Omental fat pad (tissue), 4 donors: ENCODE measurements around the gene METRNL. TPM values are rescaled to one million over a fixed set of nuclear protein-coding genes. Genes with fewer than 3 reads are reported as not detected.
"Not testable (repeated sequence)": the region's sequence is repeated elsewhere in the genome, so short reads cannot be mapped to it uniquely, and the experiment has no call there.

Experiments used
- ATAC-seq: fragments of 150-250 bp; one replicate; pipeline ENCODE4 v1.9.1; 2016; ENCODE audit warnings: mild to moderate bottlenecking, moderate library complexity; ENCODE audit not compliant: low FRiP score
- DNase-seq: peaks from one replicate; pipeline ENCODE4 v3.0.0-alpha.2; 2019; ENCODE audit warnings: low spot score
- CTCF ChIP-seq, 3 donors: fragments of 450-650 bp; IDR thresholded peaks; one replicate each; pipeline ENCODE4 v1.5.1; 2016 to 2017; ENCODE audit warnings: antibody characterized with exemption in 3 of 3, mild to moderate bottlenecking in 3 of 3, moderate library complexity in 2 of 3
- total RNA-seq, 4 donors: library from RNA; depleted of rRNA; stranded (reverse); fragments of >200 nt; gene quantifications; one replicate each; pipeline ENCODE4 v1.1.0, GENCODE V29; 2016

METRNL gene
- total RNA-seq, 4 donors from 2014 or later, result 68.4 to 271 (median 99.9) TPM

DNA sequence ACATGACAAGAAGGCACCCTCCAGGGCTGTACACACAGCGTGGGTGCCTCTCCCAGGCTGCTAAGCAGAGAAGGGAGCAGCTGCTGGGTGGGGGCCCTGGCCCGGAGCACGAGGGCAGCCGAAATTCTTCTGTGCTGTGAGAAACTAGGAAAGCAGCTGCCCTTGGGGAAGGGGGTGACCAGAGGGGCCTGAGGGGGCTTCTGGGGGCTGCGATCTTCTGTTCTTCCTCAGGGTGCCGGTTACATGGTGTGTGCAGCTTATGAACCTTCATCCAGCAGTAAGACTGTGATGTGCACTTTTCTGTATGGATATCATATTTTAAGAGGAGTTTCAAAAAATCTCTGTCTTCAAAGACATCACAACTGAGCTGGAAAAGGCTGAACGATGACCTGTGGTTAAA, 43.2 kb upstream of the METRNL start:
- TF ChIP-seq CTCF (IDR thresholded peaks at IDR 0.05), result no peak
- no peak for DNase-seq
- no peak for ATAC-seq

DNA sequence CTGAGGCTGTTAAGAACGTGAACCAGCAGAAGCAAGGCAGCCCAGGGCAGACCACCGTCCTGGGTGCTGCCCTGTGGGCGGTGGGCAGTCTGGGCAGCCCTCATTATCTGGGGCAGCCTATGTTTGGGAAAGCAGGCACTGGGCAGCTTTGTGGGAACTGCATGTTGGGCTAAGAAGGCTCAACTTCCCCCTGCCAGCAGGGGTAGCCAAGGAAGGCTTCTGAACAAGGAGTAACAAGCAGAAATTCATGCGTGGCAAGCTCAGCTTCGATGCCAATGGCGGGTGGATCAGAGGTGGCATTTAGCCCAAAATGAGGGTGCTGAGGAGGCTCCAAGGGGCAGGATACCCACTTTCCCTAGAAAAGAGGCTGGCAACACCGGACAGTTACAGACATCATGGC, 42.7 kb upstream of the METRNL start:
- ATAC-seq, result no peak
- no peak for TF ChIP-seq CTCF (IDR thresholded peaks at IDR 0.05)
- no peak for DNase-seq

DNA sequence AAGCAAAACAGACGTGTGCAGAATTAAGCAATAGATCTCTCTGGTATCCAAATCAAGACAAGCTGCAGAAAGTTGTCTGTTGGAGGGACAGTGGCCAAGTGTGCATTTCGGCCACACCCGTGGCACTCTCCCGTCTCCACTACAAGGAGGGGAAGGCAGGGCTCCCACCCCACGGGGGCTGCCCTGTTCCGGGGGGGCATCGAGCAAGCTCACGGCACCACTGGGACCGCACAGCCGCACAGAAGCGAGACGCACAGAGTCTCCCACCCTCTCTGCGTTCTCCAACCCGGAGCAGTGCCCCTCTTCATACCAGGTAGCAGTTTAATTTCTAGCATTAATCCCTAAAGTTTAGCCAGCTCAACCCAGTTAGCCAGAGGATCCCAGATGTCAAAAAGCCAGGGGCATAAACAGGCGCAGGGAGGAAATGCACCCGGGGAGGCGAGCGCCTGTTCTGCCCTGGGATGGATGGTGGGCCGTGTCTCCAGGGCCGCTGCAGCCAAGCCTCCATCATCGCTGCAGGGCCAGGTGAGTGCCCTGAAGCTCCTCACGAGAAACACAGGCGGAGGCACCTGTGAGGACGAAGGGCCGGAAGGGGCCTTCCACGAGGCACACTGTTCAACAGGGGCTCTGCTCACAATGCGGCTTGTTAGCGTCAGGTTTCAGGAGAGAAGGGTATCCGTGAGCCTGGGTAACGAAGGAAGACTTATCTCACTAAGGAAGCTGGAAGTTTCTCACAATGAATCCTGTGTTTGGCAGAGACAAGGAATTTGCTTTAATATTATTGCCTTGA, 42.1 kb upstream of the METRNL start:
- ATAC-seq (no peak), DNase-seq (no peak)
- TF ChIP-seq CTCF (IDR thresholded peaks at IDR 0.05), result no peak

DNA sequence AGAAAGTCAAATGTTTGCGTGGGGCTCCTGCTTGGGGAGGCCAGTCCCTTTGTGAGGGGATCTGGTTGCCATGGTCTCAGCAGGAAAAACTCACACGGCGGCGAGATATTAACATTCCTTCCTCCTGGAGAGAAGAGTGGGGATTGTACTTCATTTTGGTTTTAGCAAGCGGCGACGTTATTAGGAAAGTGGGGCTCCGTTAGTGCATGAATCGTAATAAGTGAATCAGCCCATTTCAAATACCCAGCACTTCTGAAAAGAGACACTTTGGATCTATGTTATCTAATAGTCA, 41.6 kb upstream of the METRNL start:
- no peak for TF ChIP-seq CTCF (IDR thresholded peaks at IDR 0.05)
- ATAC-seq, result no peak
- no peak for DNase-seq

DNA sequence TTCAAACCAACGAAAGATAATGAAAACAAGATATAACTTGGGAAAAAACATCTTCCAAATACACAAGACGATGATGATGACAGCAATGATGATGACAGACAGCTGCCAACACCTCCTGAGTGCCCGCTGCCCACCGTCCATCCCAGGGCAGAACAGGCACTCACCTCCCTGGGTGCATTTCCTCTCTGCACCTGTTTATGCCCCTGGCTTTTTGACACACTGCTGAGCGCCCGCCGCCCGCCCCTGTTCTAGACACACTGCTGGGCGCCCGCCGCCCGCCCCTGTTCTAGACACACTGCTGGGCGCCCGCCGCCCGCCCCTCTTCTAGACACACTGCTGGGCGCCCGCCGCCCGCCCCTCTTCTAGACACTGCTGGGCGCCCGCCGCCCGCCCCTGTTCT, 40.4 kb upstream of the METRNL start:
- not testable (repeated sequence) for DNase-seq, ATAC-seq

DNA sequence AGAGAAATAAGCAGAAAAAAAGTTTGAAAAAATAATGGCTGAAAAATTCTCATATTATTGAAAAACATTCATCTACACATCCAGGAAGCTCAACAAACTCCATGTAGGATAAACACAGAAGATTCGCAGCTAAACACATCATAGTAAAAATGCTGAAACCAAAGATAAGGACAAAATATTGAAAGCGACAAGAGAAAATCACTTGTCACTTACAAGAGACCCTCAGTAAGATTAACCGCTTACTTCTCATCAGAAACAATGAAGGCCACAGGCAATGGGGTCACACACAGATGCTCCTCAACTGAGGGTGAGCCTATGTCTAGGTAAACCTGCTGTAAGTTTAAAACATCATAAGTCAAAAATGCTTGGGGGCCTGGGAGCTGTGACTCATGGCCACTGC, 38.1 kb upstream of the METRNL start:
- no peak for TF ChIP-seq CTCF (IDR thresholded peaks at IDR 0.05)
- no peak for DNase-seq
- ATAC-seq, result no peak

DNA sequence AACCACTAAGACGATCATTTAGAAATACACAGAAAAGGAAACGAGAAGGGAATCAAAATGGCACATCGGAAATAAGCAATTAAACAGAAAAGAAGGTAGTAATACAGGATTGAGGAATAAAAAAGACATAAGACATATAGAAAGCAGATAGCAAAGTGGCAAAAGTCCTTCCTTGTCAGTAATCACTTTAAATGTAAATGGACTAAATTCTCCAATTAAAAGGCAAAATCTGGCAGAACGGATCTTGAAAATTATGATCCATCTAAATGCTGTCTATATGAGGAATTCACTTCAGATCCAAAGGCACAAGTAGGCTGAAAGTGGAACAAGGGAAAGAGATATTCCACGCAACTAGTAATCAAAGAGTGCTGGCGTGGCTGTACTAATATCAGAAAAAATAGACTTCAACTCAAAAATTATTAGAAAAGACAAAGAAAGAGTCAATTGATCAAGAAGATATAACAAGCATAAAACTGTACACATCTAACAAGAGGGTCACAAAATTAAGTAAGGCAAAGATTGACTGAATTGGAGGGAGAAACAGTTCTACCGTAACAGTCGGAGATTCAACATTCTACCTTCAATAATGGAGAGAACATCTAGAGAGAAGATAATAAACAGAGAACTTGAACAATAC, 36.8 kb upstream of the METRNL start:
- ATAC-seq, result no peak
- no peak for TF ChIP-seq CTCF (IDR thresholded peaks at IDR 0.05)
- no peak for DNase-seq

DNA sequence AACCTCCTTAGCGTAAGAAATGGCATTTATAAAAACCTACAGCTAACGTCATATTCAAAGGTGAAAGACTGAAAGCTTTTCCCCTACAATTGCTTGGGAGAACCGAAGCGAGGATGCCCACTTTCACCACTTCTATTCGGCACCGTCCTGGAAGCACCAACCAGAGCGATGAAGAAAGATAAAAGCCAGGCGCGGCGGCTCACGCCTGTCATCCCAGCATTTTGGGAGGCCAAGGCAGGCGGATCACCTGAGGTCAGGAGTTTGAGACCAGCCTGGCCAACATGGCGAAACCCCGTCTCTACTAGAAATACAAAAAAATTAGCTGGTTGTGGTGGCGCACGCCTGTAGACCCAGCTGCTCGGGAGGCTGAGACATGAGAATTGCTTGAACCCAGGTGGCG, 34.9 kb upstream of the METRNL start:
- ATAC-seq, DNase-seq: not testable (repeated sequence)
